GM18519 (cell line): ENCODE results near the gene HSPA2.

Source experiments
- ATAC-seq: cut with Tn5 transposase; IDR thresholded peaks from one replicate; pipeline ENCODE4 v1.9.1; 2021; ENCODE audit warnings: mild to moderate bottlenecking, moderate library complexity; ENCODE audit not compliant: unreplicated experiment, low FRiP score

HSPA2 gene

GRCh38 chr14:64540208-64541202 lies at the start of gene HSPA2:
Gene HSPA2 (plus strand): TSS chr14:64540741. CDS start chr14:64540850, 109 bp downstream.
- ATAC-seq: peak; percentile 88

GRCh38 chr14:64491637-64492036 lies 48.9 kb upstream of the HSPA2 start:
- ATAC-seq: no peak

- ATAC-seq: no peak
Measured at GRCh38 chr14:64493455-64493854, 47.1 kb upstream of the HSPA2 start.

- no peak for ATAC-seq
Measured at GRCh38 chr14:64495252-64495651, 45.3 kb upstream of the HSPA2 start.

DNA sequence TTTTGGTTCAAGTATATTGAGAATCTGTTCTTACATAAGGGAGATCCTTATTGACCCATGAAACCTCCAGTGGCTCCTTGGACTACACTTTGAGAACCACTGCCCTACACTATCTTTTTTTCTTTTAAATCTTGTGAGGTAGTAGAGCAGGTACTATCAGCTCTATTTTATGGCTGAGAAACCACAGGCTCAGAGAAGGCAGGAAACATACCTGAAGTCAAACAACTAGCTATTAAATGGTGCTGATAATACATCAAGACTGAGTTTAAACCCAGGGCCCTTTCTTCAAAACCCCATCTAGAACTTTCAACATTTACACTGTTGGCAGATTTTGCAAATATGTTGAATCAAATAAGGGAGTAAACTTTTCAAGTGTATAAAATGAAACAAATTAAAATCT lies 43.8 kb upstream of the HSPA2 start:
- ATAC-seq: no peak

GRCh38 chr14:64500088-64500487 lies 40.5 kb upstream of the HSPA2 start:
- ATAC-seq: no peak

DNA sequence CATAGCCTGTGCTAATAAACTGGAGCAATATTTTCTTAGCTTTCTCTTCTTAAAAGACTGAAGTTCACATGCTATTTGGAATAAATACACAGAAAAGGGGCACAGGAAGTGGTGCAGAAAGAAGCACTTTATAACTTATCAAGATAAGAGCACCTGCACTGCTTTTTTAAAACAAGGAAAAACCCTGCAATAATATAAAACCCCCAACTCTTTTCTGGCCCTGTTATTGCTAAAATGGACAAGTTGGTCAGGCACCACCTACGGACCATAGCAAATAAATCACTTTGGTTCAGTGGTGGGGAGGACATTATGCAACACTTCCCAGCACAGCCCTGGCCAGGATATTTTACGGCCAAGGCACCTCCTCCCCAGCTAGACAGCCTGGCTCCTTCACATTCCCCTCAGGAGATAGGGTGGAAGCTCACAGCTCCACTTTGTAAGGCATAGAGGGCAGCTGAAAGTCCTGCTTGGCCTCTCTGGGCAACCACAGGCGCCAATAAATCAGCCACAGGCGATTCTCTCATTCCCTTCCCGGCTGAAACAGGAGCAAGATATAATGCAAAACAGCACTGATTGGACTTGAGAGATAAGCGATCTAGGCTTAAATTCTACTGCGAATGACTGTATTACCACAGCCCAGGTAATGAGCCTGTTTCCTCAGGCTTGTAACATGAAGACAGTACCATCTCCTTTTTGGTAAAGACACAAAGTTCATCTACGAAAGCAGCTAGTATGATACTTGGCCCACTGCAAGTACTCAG lies 39.0 kb upstream of the HSPA2 start:
- no peak for ATAC-seq

GRCh38 chr14:64502456-64502855 lies 38.1 kb upstream of the HSPA2 start:
- ATAC-seq: no peak

DNA sequence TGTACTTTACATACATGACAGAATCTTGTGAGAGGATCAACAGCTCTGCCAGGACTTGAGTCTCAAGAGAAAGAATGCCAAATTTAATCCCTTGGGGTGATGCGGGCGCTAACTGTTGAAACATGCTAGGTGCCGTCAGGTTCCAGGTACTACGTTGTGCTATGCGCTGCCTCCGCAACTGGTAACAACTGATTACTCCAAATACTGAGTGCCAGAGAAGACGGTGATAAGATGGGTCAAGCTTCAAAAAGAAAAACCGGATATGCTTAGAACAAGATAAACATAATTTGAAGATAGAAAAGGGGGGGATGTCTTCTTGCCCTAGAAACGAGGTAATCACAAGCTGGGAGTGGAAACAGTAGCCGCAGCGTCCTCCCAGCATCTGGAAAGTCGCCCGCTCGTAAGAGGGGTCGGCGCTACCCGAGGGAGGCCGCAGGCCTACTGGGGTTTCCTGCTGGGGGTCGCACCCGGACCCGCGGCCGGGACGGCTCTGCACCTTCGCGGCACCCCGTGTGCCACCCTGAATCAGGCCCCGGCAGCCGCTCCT lies 37.6 kb upstream of the HSPA2 start:
- peak; percentile 0 for ATAC-seq

DNA sequence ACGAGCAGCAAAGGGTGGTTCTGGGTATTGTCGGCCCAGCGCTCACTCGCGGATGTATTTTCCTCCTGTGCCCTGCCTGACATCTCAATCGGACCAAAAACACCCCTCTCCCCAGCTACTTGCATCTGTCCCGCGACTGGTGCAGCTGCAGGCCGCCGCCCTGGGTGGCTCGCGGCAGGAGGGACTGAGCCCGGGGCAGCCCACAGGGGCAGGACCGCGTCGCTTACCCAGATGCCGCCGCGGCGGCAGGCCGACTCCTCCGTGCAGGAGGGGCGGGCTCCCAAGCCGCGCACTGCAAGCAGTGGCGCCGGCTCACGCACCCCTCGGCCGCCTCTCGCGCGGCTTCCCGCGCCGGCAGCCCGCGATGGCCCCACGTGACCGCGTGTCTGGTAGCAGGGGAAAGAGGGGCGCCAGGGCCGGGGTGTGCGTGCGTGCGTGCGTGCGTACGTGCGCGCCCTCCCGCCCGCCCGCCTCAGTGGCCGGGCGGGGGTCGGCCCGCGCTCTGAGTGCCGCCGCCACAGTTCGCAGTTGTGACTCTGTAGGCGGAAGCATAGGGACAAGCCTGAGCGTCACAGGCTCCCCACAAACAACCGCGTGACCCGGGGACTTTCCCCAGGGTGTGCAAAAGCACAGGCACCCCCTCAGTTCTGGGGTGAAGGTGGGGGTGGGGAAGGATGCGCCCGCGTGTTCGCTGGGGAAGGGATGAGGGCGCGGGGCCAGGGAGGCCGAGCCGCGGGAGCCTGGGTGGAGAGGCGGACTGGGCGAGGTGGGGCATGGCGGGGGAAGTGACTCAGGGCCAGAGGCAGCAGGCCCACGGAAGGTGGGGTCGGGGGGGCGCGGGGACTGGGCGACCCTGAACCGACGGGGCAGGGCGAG lies 36.9 kb upstream of the HSPA2 start, which contains the start of gene ZBTB25:
TSS of gene ZBTB25 (minus strand) at position 405 of the 876 bp plus-strand sequence. CDS start 13,305 bp downstream, outside the sequence.
- peak; percentile 63 for ATAC-seq

DNA sequence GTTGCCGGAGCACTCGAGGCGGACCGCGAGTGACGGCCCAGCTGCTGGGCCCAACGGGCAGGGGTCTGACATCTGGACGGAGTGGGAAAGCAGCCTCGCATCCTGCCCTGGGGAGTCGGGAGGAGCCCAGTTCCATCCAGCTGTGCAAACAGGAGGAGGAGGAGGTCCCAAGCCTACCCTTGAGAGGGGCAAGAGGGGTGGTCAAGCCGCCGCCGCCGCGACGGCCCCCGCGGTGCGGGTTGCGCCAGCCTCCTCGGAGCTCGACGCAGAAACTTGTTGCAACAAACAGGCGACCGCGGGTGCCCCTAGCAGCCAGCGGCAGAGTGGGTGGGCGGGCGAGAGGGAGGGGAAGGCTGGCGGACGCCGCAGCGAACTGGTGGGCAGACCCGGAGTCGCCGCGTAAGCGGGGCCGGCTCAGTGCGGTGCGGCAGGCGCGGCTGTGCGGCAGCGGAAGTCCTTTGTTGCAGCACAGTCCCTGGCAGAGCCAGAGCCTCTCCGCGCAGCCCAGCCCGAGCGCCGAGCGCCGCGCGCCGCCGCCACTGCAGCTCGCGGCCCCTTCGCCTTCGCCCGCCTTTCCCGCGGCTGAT lies 36.1 kb upstream of the HSPA2 start, which contains the start of gene ZBTB1:
TSS of gene ZBTB1 (plus strand) at position 461 of the 587 bp plus-strand sequence. CDS start 16,735 bp downstream, outside the sequence.
- ATAC-seq: no peak

DNA sequence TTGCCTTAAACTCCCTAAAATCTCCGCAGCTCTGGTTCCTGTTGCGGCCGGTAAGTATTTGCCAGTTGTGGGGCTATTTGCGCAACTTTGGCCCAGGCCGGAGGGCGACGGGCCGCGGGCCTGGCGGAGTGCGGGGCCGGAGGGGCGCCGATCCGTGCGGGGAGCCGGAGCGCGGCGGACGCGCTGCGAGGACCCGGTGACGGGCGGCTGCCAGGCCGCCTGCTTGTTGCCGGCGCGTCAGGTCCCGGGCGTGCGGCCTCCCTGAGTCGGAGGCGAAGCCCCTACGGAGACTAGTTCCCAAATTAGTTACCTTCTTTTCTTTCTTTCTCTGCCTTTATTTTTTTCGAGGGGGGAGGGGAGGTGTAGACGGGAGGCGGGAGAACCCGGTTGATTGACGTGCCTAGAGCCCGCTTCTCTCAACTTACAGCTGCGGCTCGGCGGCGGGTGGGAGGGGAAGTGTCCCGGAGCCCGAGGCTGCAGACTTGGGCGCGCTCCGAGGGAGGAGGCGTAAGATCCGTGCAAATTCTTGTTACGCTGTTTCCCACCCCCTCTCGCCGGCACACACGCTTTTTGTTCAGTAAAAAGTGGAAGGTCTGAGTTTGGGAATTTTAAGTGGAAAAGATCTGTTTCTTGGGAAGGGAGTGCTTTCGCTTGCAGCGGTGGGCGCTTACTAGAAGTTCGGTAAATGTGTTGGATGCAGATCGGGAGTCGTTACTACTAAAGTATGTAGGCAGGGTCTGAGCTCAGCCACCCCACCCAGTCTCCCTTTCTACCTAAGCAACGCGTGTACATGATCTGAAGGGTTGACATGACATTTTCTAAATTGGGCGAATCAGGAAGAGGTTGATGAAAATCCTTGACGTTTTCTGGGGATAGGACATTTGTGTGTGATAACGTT lies 35.4 kb upstream of the HSPA2 start:
- ATAC-seq: no peak

- no peak for ATAC-seq
Measured at GRCh38 chr14:64506721-64507120, 33.8 kb upstream of the HSPA2 start.

- ATAC-seq: no peak
Measured at GRCh38 chr14:64507376-64508156, 33.0 kb upstream of the HSPA2 start.

DNA sequence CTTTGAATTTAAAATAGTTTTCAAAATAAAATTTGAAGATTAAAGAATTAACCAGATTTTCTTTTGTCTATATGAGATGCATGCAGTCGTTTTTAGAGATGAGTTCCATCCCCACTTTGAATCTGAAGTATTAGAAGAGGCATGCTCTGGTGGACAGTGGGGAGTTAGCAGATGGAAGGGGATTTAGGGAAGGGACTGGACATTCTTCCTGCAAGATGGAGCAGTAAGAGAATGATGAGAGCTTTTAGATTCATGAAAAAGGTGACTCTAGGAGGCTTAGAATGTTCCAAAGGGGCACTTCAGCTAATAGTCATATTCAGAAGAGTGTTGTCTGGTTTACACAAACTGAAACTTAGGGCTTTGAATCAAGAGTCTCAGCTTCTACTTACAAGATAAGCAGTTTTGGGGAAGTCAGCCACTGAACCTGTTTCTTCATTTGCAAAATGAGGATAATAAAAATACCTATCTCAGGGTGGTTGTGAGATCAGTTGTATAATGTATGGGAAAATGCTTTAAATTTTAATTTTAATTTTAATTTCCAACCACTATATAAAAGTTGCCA lies 32.2 kb upstream of the HSPA2 start:
- no peak for ATAC-seq

DNA sequence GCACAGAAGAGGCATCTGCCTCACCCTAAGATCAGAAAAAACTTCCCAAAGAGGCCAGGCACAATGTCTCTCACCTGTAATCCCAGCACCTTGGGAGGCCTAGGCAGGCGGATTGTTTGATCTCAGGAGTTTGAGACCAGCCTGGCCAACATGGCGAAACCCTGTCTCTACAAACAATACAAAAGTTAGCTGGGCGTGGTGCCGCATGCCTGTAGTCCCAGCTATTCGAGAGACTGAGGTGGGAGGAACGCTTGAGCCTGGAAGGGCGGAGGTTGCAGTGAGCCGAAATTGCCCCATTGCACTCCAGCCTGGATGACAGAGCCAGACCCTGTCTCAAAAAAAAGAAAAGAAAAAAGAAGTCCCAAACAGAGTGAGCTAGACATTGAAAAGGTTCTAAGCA lies 31.5 kb upstream of the HSPA2 start:
- ATAC-seq: no peak
